Peyer's patch (tissue), 4 donors: ENCODE data around the gene CPXM2.

Source experiments
- POLR2A ChIP-seq, 2 donors: fragments of 450-650 bp; IDR thresholded peaks; one replicate each; pipeline ENCODE4 v1.5.1; 2017; ENCODE audit warnings: antibody characterized with exemption in 2 of 2, mild to moderate bottlenecking in 2 of 2, moderate library complexity in 2 of 2
- TF ChIP-seq, protein P1 (sequence below), 6 experiments: fragments of 450-650 bp in 4 of 6; fragments of 200-600 bp in 2 of 6; sonication (generic) in 1 of 6; IDR thresholded peaks; one replicate each; pipeline ENCODE4 v1.5.1; 2017 to 2019; ENCODE audit warnings: antibody characterized with exemption in 6 of 6, mild to moderate bottlenecking in 3 of 6, moderate library complexity in 1 of 6

DNA sequence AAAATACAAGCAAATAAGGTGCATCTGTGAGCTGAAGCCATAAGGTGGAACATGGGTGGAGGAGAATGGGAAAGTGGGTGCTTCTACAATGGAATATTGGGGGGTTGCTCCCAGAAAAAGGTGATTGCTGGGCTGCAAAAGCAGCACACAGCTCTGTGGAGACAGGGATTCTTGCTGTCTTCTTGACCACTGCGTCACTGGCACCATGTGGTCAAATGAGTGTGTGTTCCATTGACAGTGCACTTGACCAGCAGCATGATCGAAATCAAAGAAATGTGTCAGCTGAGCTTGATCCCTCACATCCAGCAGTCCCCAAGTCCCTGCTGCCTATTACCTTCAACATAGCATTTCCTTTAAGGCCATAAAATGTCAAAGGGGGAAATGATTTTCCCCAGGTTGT, 169.3 kb downstream of the CPXM2 start:
- TF ChIP-seq, protein P1, sequence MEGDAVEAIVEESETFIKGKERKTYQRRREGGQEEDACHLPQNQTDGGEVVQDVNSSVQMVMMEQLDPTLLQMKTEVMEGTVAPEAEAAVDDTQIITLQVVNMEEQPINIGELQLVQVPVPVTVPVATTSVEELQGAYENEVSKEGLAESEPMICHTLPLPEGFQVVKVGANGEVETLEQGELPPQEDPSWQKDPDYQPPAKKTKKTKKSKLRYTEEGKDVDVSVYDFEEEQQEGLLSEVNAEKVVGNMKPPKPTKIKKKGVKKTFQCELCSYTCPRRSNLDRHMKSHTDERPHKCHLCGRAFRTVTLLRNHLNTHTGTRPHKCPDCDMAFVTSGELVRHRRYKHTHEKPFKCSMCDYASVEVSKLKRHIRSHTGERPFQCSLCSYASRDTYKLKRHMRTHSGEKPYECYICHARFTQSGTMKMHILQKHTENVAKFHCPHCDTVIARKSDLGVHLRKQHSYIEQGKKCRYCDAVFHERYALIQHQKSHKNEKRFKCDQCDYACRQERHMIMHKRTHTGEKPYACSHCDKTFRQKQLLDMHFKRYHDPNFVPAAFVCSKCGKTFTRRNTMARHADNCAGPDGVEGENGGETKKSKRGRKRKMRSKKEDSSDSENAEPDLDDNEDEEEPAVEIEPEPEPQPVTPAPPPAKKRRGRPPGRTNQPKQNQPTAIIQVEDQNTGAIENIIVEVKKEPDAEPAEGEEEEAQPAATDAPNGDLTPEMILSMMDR (IDR thresholded peaks at IDR 0.05) = no peak
- no peak for TF ChIP-seq POLR2A (IDR thresholded peaks at IDR 0.05)
